CD14-positive monocyte (primary cell): ENCODE measurements around the gene FIP1L1. TPM values are rescaled to one million over a fixed set of nuclear protein-coding genes. Genes with fewer than 3 reads are reported as not detected.

Experiments used
- DNase-seq, 3 donors: peaks; one replicate each; pipeline ENCODE4 v3.0.0-alpha.2; 2011 to 2022
- H2AFZ ChIP-seq: 2 replicates; pipeline ENCODE4 v1.6.0; 2012; ENCODE audit warnings: mild to moderate bottlenecking, low read depth, low read length, inconsistent platforms; ENCODE audit not compliant: insufficient read depth, poor library complexity, severe bottlenecking
- H3K27ac ChIP-seq, 2 donors: 1 replicate in 1 of 2; 2 replicates in 1 of 2; pipeline ENCODE4 v1.5.1; 2012 to 2013; ENCODE audit warnings: low read length in 2 of 2, control low read depth in 1 of 2, inconsistent platforms in 1 of 2, low read depth in 1 of 2, mild to moderate bottlenecking in 1 of 2
- H3K27me3 ChIP-seq, 2 donors: one replicate each; pipeline versions ENCODE4 v1.6.0 to v1.6.1; 2011 to 2013; ENCODE audit warnings: low read length in 2 of 2; ENCODE audit not compliant: control insufficient read depth in 2 of 2, insufficient read depth in 2 of 2
- H3K36me3 ChIP-seq, 2 donors: replicated peaks in 1 of 2; 1 replicate in 1 of 2; 2 replicates in 1 of 2; pipeline versions ENCODE4 v1.5.1 to v1.6.1; 2012 to 2013; ENCODE audit warnings: low read length in 2 of 2, control low read depth in 1 of 2, inconsistent platforms in 1 of 2, mild to moderate bottlenecking in 1 of 2; ENCODE audit not compliant: insufficient read depth in 2 of 2, control insufficient read depth in 1 of 2
- H3K4me1 ChIP-seq, 2 donors: 1 replicate in 1 of 2; 2 replicates in 1 of 2; pipeline versions ENCODE4 v1.5.1 to v1.6.1; 2012 to 2013; ENCODE audit warnings: low read length in 2 of 2, control low read depth in 1 of 2, inconsistent platforms in 1 of 2, mild to moderate bottlenecking in 1 of 2, moderate library complexity in 1 of 2; ENCODE audit not compliant: insufficient read depth in 2 of 2, control insufficient read depth in 1 of 2
- H3K4me2 ChIP-seq: replicated peaks from 2 replicates; pipeline ENCODE3; 2012; ENCODE audit warnings: low read length, moderate library complexity, mild to moderate bottlenecking; ENCODE audit not compliant: poor library complexity, severe bottlenecking; ENCODE audit errors: extremely low read depth
- H3K4me3 ChIP-seq, 3 experiments: fragments of 200-600 bp in 1 of 3; sonication (generic) in 1 of 3; replicated peaks in 1 of 3; 1 replicate in 2 of 3; 2 replicates in 1 of 3; pipeline ENCODE4 v1.5.1; 2011 to 2013; ENCODE audit warnings: low read length in 3 of 3, mild to moderate bottlenecking in 3 of 3, control low read depth in 2 of 3, low read depth in 2 of 3, inconsistent platforms in 1 of 3, moderate library complexity in 1 of 3
- H3K79me2 ChIP-seq: 2 replicates; pipeline ENCODE4 v1.6.0; 2012; ENCODE audit warnings: mild to moderate bottlenecking, control low read depth, inconsistent platforms, low read length, moderate library complexity; ENCODE audit not compliant: insufficient read depth
- H3K9ac ChIP-seq: 2 replicates; pipeline ENCODE4 v1.6.0; 2017; ENCODE audit warnings: low read length, mild to moderate bottlenecking; ENCODE audit not compliant: insufficient read depth, poor library complexity, severe bottlenecking
- H3K9me3 ChIP-seq, 2 donors: replicated peaks in 1 of 2; 1 replicate in 1 of 2; 2 replicates in 1 of 2; pipeline versions ENCODE4 v1.5.1 to v1.6.1; 2012 to 2013; ENCODE audit warnings: low read length in 2 of 2, control low read depth in 1 of 2; ENCODE audit not compliant: control insufficient read depth in 1 of 2, insufficient read depth in 1 of 2
- H4K20me1 ChIP-seq: 2 replicates; pipeline ENCODE4 v1.6.0; 2012; ENCODE audit warnings: mild to moderate bottlenecking, low read length, control low read depth, moderate library complexity; ENCODE audit not compliant: insufficient read depth
- H3K27ac Mint-ChIP-seq, 7 donors: one replicate each; pipeline ENCODE4 v1.8.0; 2020; ENCODE audit warnings: mild to moderate bottlenecking in 7 of 7, mixed read lengths in 7 of 7, moderate library complexity in 6 of 7, inconsistent platforms in 2 of 7
- H3K27me3 Mint-ChIP-seq, 3 donors: one replicate each; pipeline ENCODE4 v1.8.0; 2021 to 2022; ENCODE audit warnings: low read depth in 3 of 3, mild to moderate bottlenecking in 3 of 3, mixed read lengths in 3 of 3, moderate library complexity in 3 of 3, inconsistent platforms in 1 of 3
- H3K36me3 Mint-ChIP-seq, 2 donors: one replicate each; pipeline ENCODE4 v1.8.0; 2020; ENCODE audit warnings: mixed read lengths in 2 of 2, inconsistent platforms in 1 of 2, mild to moderate bottlenecking in 1 of 2
- H3K4me1 Mint-ChIP-seq: one replicate; pipeline ENCODE4 v1.8.0; 2020; ENCODE audit warnings: mild to moderate bottlenecking, mixed read lengths
- H3K4me3 Mint-ChIP-seq, 2 donors: one replicate each; pipeline ENCODE4 v1.8.0; 2020; ENCODE audit warnings: mild to moderate bottlenecking in 2 of 2, mixed read lengths in 2 of 2, moderate library complexity in 1 of 2
- H3K9me3 Mint-ChIP-seq, 7 donors: one replicate each; pipeline ENCODE4 v1.8.0; 2020 to 2022; ENCODE audit warnings: mixed read lengths in 7 of 7, mild to moderate bottlenecking in 6 of 7, moderate library complexity in 6 of 7, inconsistent platforms in 2 of 7
- CTCF ChIP-seq: fragments of 200-600 bp; IDR thresholded peaks from one replicate; pipeline ENCODE4 v1.8.0; 2022; ENCODE audit warnings: antibody characterized with exemption, mild to moderate bottlenecking
- WGBS: methylation state at CpG from one replicate; pipeline ENCODE4 v1.1.5; 2013; ENCODE audit warnings: missing lambda C conversion rate; ENCODE audit not compliant: insufficient coverage; 5-methylcytosine and 5-hydroxymethylcytosine counted together
- intact Hi-C, 2 donors: fragments of 100-400 bp; cut with micrococcal nuclease; formaldehyde crosslinking; loops; one replicate each; pipeline versions ENCODE4 v1.15.0 to v1.15.1; 2023
- polyA plus RNA-seq, 3 donors: library from polyadenylated mRNA; depleted of rRNA in 1 of 3; unstranded in 2 of 3; stranded (reverse) in 1 of 3; fragments of 300-500 nt in 2 of 3; fragments of >200 nt in 1 of 3; fragmentation: Illumina TruSeq in 2 of 3; gene quantifications; 1 replicate in 2 of 3; 2 replicates in 1 of 3; pipeline ENCODE4 v1.2.3, GENCODE V29; 2012 to 2021

Gene FIP1L1
- polyA plus RNA-seq, 3 donors: 14.5 to 36.9 (median 25.4) TPM

- Mint-ChIP-seq H3K4me3 (no peak overlapping the region), H3K27me3 (peaks cover 0 to 2% (median 0%) of the 10 kb centered on the region in 3 donors), H3K9me3 (no peaks in the 10 kb centered on the region), H3K4me1 (peaks cover 2% of the 10 kb centered on the region), H3K27ac (peak overlapping the region in 2 of 7 donors; percentile 30 to 41), H3K36me3 (peaks cover 66 to 71% of the 10 kb centered on the region in 2 donors)
- no peaks in the 10 kb centered on the region for H4K20me1 ChIP-seq
- no peak for DNase-seq
- WGBS: no CpG with 5 or more reads among the region's 3 CpGs
- H3K4me1 ChIP-seq: no peaks in the 10 kb centered on the region
- H3K79me2 ChIP-seq: no peaks in the 10 kb centered on the region
- H3K27ac ChIP-seq: no peak overlapping the region
- peaks cover 53 to 80% of the 10 kb centered on the region in 2 donors for H3K36me3 ChIP-seq
- no peak overlapping the region for H3K4me3 ChIP-seq
- no peak overlapping the region for H2AFZ ChIP-seq
- no peaks in the 10 kb centered on the region for H3K27me3 ChIP-seq
- H3K9me3 ChIP-seq: no peaks in the 10 kb centered on the region
- TF ChIP-seq CTCF: no peak
- intact Hi-C loops: no loop called here
- H3K9ac ChIP-seq: no peak overlapping the region
- no peak overlapping the region for H3K4me2 ChIP-seq
Measured at GRCh38 chr4:53450773-53451172, 73.3 kb downstream of the FIP1L1 start.

GRCh38 chr4:53453385-53453784 lies 75.9 kb downstream of the FIP1L1 start:
- 94% methylated on average over 2 of the region's 2 CpGs for WGBS
- H4K20me1 ChIP-seq: no peaks in the 10 kb centered on the region
- DNase-seq: no peak
- H3K79me2 ChIP-seq: no peaks in the 10 kb centered on the region
- Mint-ChIP-seq H3K27me3 (peaks cover 0 to 2% (median 0%) of the 10 kb centered on the region in 3 donors), H3K4me1 (peaks cover 2% of the 10 kb centered on the region), H3K9me3 (no peaks in the 10 kb centered on the region), H3K36me3 (peaks cover 58 to 71% of the 10 kb centered on the region in 2 donors), H3K27ac (no peak overlapping the region), H3K4me3 (no peak overlapping the region)
- peaks cover 55 to 79% of the 10 kb centered on the region in 2 donors for H3K36me3 ChIP-seq
- no peak overlapping the region for H3K4me3 ChIP-seq
- H3K9me3 ChIP-seq: no peaks in the 10 kb centered on the region
- no peak overlapping the region for H3K27ac ChIP-seq
- no peak overlapping the region for H3K9ac ChIP-seq
- no peak overlapping the region for H2AFZ ChIP-seq
- H3K27me3 ChIP-seq: no peaks in the 10 kb centered on the region
- no peaks in the 10 kb centered on the region for H3K4me1 ChIP-seq
- intact Hi-C loops: no loop called here
- no peak for TF ChIP-seq CTCF
- H3K4me2 ChIP-seq: no peak overlapping the region
